PC-3 (cell line): ENCODE data around the gene HOXA10. TPM values are rescaled to one million over a fixed set of nuclear protein-coding genes. Genes with fewer than 3 reads are reported as not detected.

ENCODE experiments used
- ATAC-seq: fragments of 200-7000 bp; cut with Tn5 transposase; 2 replicates; pipeline ENCODE4 v1.9.1; 2020; ENCODE audit warnings: mild to moderate bottlenecking, moderate library complexity
- BruUV-seq: library from RNA; stranded (reverse); fragments of 400-500 nt; replicated peaks from 2 replicates; lab custom pipeline; 2021; lab: Mats Ljungman, UMichigan
- CTCF ChIA-PET: fragments of 300-600 bp; sonication (Branson Sonifier 250); formaldehyde crosslinking; loops from one replicate; lab custom pipeline; 2022; ENCODE audit warnings: antibody characterized with exemption; lab: Charles Lee
- POLR2A ChIA-PET: fragments of 300-600 bp; sonication (Branson Sonifier 250); formaldehyde crosslinking; loops from one replicate; lab custom pipeline; 2022; ENCODE audit warnings: antibody characterized with exemption; ENCODE audit not compliant: unreplicated experiment; lab: Charles Lee
- DNase-seq: peaks from one replicate; pipeline ENCODE4 v3.0.0-alpha.2; 2015
- H2AFZ ChIP-seq: fragments of 300-600 bp; sonication (generic); 2 replicates; pipeline ENCODE4 v1.6.0; 2016; ENCODE audit warnings: antibody characterized with exemption, low read length
- H3F3A ChIP-seq: fragments of 300-600 bp; sonication (generic); one replicate; pipeline ENCODE4 v1.6.0; 2017; ENCODE audit warnings: antibody characterized with exemption, low read length, control low read depth, mild to moderate bottlenecking; ENCODE audit not compliant: unreplicated experiment
- H3K27ac ChIP-seq: fragments of 300-600 bp; sonication (generic); 2 replicates; pipeline ENCODE4 v1.5.1; 2016; ENCODE audit warnings: mild to moderate bottlenecking, low read length
- H3K27me3 ChIP-seq: fragments of 300-600 bp; sonication (generic); 2 replicates; pipeline ENCODE4 v1.6.1; 2016; ENCODE audit warnings: low read length, mixed read lengths
- H3K36me3 ChIP-seq: fragments of 300-600 bp; sonication (generic); 2 replicates; pipeline ENCODE4 v1.6.1; 2016; ENCODE audit warnings: low read depth, mixed run types, low read length, mixed read lengths
- H3K4me1 ChIP-seq: fragments of 300-600 bp; sonication (generic); 2 replicates; pipeline ENCODE4 v1.5.1; 2016; ENCODE audit warnings: low read length; ENCODE audit not compliant: insufficient read depth
- H3K4me2 ChIP-seq: fragments of 300-600 bp; sonication (generic); 2 replicates; pipeline ENCODE4 v1.6.0; 2016; ENCODE audit warnings: low read length
- H3K4me3 ChIP-seq: fragments of 300-600 bp; sonication (generic); 2 replicates; pipeline ENCODE4 v1.5.1; 2016; ENCODE audit warnings: mild to moderate bottlenecking, low read length, mixed read lengths
- H3K79me2 ChIP-seq: fragments of 300-600 bp; sonication (generic); 2 replicates; pipeline ENCODE4 v1.6.1; 2017; ENCODE audit warnings: low read length, mixed read lengths
- H3K9ac ChIP-seq: fragments of 300-600 bp; sonication (generic); 2 replicates; pipeline ENCODE4 v1.6.0; 2016; ENCODE audit warnings: mild to moderate bottlenecking, low read length
- H3K9me2 ChIP-seq: fragments of 300-600 bp; sonication (generic); replicated peaks from 2 replicates; pipeline ENCODE4 v1.6.1; 2016; ENCODE audit warnings: mixed run types, low read length, mixed read lengths
- H3K9me3 ChIP-seq: fragments of 300-600 bp; sonication (generic); 2 replicates; pipeline ENCODE4 v1.6.1; 2016; ENCODE audit warnings: low read length, mixed read lengths
- H4K20me1 ChIP-seq: fragments of 300-600 bp; sonication (generic); 2 replicates; pipeline ENCODE4 v1.6.1; 2016; ENCODE audit warnings: low read length, mixed read lengths
- EZH2 ChIP-seq: fragments of 300-600 bp; sonication (generic); IDR thresholded peaks from one replicate; pipeline ENCODE4 v1.6.1; 2017; ENCODE audit warnings: antibody characterized with exemption, mild to moderate bottlenecking, low read length; ENCODE audit not compliant: unreplicated experiment
- EZH2phosphoT487 ChIP-seq: fragments of 300-600 bp; sonication (generic); IDR thresholded peaks from 2 replicates; pipeline ENCODE4 v1.6.1; 2018; ENCODE audit warnings: mild to moderate bottlenecking, antibody characterized with exemption, low read length, borderline replicate concordance
- intact Hi-C: fragments of 100-400 bp; cut with micrococcal nuclease; formaldehyde crosslinking; loops from 2 replicates; pipeline ENCODE4 v1.9.0; 2023
- total RNA-seq: library from RNA; depleted of rRNA; stranded (reverse); fragments of >200 nt; gene quantifications from 2 replicates; pipeline ENCODE4 v1.2.3, GENCODE V29; 2014
- TF ChIP-seq, protein P1 (sequence below): fragments of 300-600 bp; sonication (generic); conservative IDR thresholded peaks from 2 replicates; pipeline ENCODE4 v1.5.1; 2017; ENCODE audit warnings: antibody characterized with exemption, low read depth, mild to moderate bottlenecking, low read length

Gene HOXA10
- total RNA-seq, 1 experiment from 2014 or later: 46.1 TPM

GRCh38 chr7:27193335-27194001 is 19.3 kb upstream of the HOXA10 start:
- TF ChIP-seq, protein P1, sequence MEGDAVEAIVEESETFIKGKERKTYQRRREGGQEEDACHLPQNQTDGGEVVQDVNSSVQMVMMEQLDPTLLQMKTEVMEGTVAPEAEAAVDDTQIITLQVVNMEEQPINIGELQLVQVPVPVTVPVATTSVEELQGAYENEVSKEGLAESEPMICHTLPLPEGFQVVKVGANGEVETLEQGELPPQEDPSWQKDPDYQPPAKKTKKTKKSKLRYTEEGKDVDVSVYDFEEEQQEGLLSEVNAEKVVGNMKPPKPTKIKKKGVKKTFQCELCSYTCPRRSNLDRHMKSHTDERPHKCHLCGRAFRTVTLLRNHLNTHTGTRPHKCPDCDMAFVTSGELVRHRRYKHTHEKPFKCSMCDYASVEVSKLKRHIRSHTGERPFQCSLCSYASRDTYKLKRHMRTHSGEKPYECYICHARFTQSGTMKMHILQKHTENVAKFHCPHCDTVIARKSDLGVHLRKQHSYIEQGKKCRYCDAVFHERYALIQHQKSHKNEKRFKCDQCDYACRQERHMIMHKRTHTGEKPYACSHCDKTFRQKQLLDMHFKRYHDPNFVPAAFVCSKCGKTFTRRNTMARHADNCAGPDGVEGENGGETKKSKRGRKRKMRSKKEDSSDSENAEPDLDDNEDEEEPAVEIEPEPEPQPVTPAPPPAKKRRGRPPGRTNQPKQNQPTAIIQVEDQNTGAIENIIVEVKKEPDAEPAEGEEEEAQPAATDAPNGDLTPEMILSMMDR: no peak
- no peak for TF ChIP-seq EZH2phosphoT487
- TF ChIP-seq EZH2: no peak
- peak overlapping the region; percentile 97 for H3K27ac ChIP-seq
- H3K9me3 ChIP-seq: no peaks in the 10 kb centered on the region
- peaks cover 12% of the 10 kb centered on the region; the same call in 1 of the 2 replicates for H4K20me1 ChIP-seq
- BruUV-seq: TSS peak; percentile 25
- CTCF ChIA-PET: no interaction called here
- peaks cover 100% of the 10 kb centered on the region for H3K79me2 ChIP-seq
- POLR2A ChIA-PET: interaction anchor here (0.7 kb wide), 1 partner anchor 9 kb away, joined by 7 read pairs; the partner anchor contains the start of gene HOXA11
- peak overlapping the region; percentile 36; the same call in 1 of the 2 replicates for H2AFZ ChIP-seq
- H3K4me1 ChIP-seq: peaks cover 40% of the 10 kb centered on the region
- 0 out of 2 replicates have a peak, but pooled peaks cover 6% of the 10 kb centered on the region for H3K36me3 ChIP-seq
- ATAC-seq (no peak), DNase-seq (peak; percentile 46)
- no peaks in the 10 kb centered on the region for H3K9me2 ChIP-seq
- peak overlapping the region; percentile 91 for H3K4me3 ChIP-seq
- H3K27me3 ChIP-seq: no peaks in the 10 kb centered on the region
- H3F3A ChIP-seq: no peaks in the 10 kb centered on the region
- intact Hi-C loops: no loop called here
- H3K4me2 ChIP-seq: peak overlapping the region; percentile 99
- H3K9ac ChIP-seq: peak overlapping the region; percentile 97

- Histone ChIP-seq H3K4me1 (peaks cover 40% of the 10 kb centered on the region), H3K27me3 (no peaks in the 10 kb centered on the region), H3K9ac (peak overlapping the region; percentile 97), H3K4me2 (peak overlapping the region; percentile 99), H3K9me2 (no peaks in the 10 kb centered on the region), H3K79me2 (peaks cover 100% of the 10 kb centered on the region), H4K20me1 (peaks cover 12% of the 10 kb centered on the region; the same call in 1 of the 2 replicates), H3K4me3 (peak overlapping the region; percentile 91), H3K9me3 (no peaks in the 10 kb centered on the region), H2AFZ (peak overlapping the region; percentile 36; the same call in 1 of the 2 replicates), H3K27ac (peak overlapping the region; percentile 97), H3F3A (no peaks in the 10 kb centered on the region), H3K36me3 (0 out of 2 replicates have a peak, but pooled peaks cover 3% of the 10 kb centered on the region)
- ATAC-seq (peak; percentile 1), DNase-seq (peak; percentile 54)
- TF ChIP-seq, protein P1: no peak
- no peak for TF ChIP-seq EZH2phosphoT487
- TF ChIP-seq EZH2: no peak
- POLR2A ChIA-PET: interaction anchor here (0.5 to 0.6 kb wide), 2 partner anchors 24 to 469 kb away, joined by 4 to 9 read pairs; no protein-coding TSS in a partner anchor
- no TSS peak for BruUV-seq
- intact Hi-C loops: no loop called here
- CTCF ChIA-PET: no interaction called here
Observed at GRCh38 chr7:27192546-27193334, 18.6 kb upstream of the HOXA10 start.
